Subcutaneous abdominal adipose tissue (tissue), 5 donors: ENCODE measurements around the gene ASAP2.
"Not testable (repeated sequence)": the region's sequence is repeated elsewhere in the genome, so short reads cannot be mapped to it uniquely, and the experiment has no call there.

ENCODE experiments used
- H3K27ac ChIP-seq: one replicate; pipeline ENCODE4 v1.7.0; 2013; ENCODE audit warnings: low read depth, mild to moderate bottlenecking, inconsistent platforms, low read length, moderate library complexity
- H3K27me3 ChIP-seq, 5 donors: one replicate each; pipeline ENCODE4 v1.7.0; 2013; ENCODE audit warnings: low read length in 5 of 5, inconsistent platforms in 1 of 5; ENCODE audit not compliant: control insufficient read depth in 5 of 5, insufficient read depth in 4 of 5
- H3K36me3 ChIP-seq, 5 donors: one replicate each; pipeline ENCODE4 v1.7.0; 2013; ENCODE audit warnings: low read length in 5 of 5; ENCODE audit not compliant: control insufficient read depth in 5 of 5, insufficient read depth in 5 of 5
- H3K4me1 ChIP-seq, 5 donors: one replicate each; pipeline ENCODE4 v1.7.0; 2013; ENCODE audit warnings: low read length in 5 of 5, mild to moderate bottlenecking in 3 of 5, moderate library complexity in 1 of 5; ENCODE audit not compliant: control insufficient read depth in 5 of 5, insufficient read depth in 5 of 5
- H3K4me3 ChIP-seq, 5 donors: one replicate each; pipeline ENCODE4 v1.7.0; 2013; ENCODE audit warnings: low read length in 5 of 5, low read depth in 1 of 5
- H3K9ac ChIP-seq, 5 donors: one replicate each; pipeline ENCODE4 v1.7.0; 2013; ENCODE audit warnings: low read length in 5 of 5, mild to moderate bottlenecking in 4 of 5, moderate library complexity in 3 of 5
- H3K9me3 ChIP-seq, 5 donors: one replicate each; pipeline ENCODE4 v1.7.0; 2013; ENCODE audit warnings: low read length in 5 of 5; ENCODE audit not compliant: control insufficient read depth in 5 of 5
- donor health status: healthy.
- donor health status: healthy.
- donor health status: healthy.
- donor health status: healthy.
- donor health status: healthy.

Gene ASAP2

DNA sequence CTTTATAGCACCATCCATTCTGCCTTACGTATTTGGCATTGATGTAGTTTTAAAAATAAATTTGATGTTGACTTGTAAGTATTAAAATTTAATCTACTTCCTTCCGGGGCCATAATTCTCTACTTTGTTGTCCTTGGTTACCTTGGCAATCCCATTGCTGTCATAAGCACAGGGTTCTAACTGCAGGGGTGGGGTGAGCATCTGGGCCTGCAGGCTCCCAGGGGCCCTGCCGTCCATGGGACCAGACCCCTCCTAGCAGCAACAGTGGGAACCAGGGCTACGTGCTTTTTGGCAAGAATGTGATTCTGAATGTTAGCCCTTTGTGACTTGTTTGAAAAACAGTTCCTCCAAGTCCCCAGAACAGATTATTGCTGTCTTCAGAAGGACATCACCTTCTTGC lies 4.9 kb downstream of the ASAP2 start:
- Histone ChIP-seq H3K9ac (peak overlapping the region in 1 of 5 donors; percentile 26), H3K27me3 (no peaks in the 10 kb centered on the region), H3K4me3 (no peak overlapping the region), H3K4me1 (peaks cover 10 to 53% (median 50%) of the 10 kb centered on the region in 5 donors), H3K27ac (peak overlapping the region; percentile 58), H3K9me3 (no peaks in the 10 kb centered on the region), H3K36me3 (peaks cover 0 to 4% (median 0%) of the 10 kb centered on the region in 5 donors)

DNA sequence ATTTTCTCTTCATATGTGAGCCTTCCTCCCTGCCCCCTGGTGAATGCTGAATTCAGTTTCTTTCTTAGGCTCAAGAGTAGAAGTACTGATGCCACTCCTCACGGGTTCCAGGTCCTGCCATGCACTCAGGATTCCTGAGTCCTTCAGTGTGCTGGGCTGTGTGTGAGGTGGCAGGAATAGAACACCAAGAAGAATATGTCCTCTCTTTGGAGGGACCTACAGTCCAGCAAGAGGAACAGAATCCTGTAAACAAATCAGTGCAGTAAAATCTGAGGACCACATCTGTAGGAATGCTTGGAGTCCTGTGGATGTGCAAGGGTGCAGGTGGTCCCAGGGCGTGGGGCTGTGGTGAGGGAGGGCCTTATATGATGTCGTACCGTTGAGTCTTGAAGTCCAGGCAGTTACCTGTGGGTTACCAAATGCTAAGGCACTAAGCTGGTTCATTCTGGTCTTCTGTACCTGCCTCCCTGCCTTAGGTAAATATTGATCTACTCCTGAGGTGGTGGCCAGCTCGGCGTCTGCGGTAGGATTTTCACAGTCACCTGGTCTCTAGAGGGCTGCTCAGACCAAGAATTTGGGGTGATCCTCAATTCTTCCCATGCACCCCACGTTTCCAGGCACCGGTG lies 5.5 kb downstream of the ASAP2 start:
- H3K27me3 ChIP-seq = no peaks in the 10 kb centered on the region
- H3K27ac ChIP-seq = peak overlapping the region; percentile 58
- H3K9ac ChIP-seq = peak overlapping the region in 1 of 5 donors; percentile 26
- peak overlapping the region in 1 of 5 donors; percentile 17 for H3K4me3 ChIP-seq
- H3K4me1 ChIP-seq = peaks cover 10 to 56% (median 55%) of the 10 kb centered on the region in 5 donors
- H3K9me3 ChIP-seq = no peaks in the 10 kb centered on the region
- peaks cover 0 to 4% (median 0%) of the 10 kb centered on the region in 5 donors for H3K36me3 ChIP-seq

DNA sequence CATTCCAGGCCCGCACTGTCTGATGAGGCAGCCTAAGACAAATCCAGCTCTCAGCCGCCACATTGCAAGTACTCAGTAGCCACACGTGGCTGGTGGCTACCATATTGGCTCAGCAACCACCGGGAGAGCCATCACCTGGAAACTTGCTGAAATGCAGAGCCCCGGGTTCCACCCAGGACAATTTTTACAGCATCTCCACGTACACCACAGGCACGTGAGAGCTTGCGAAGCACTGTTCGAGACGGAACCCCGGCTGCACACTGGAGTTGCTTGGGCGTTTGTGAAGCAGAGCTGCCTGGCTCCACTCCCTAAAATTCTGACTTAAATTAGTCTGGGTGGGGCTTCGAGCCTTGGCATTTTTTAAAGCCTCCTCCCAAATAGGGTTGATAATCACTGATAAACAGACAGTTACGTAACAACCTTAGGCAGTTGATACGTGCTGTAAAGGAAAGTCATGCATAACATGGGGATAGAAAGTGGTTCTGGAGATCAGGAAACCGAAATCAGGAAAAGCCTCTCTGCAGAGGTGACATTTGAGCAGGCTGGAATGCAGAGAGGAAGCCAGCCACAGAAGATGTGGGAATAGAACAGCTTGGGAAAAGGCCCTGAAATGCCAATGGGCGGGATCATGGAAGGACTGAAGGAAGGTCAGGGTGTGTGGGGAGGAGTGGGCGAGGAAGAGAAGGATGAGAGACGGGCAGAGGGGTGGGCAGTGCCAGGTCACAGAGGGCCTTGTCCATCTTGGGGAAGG lies 6.2 kb downstream of the ASAP2 start:
- no peaks in the 10 kb centered on the region for H3K9me3 ChIP-seq
- peak overlapping the region in 1 of 5 donors; percentile 17 for H3K4me3 ChIP-seq
- H3K9ac ChIP-seq = no peak overlapping the region
- peak overlapping the region; percentile 58 for H3K27ac ChIP-seq
- H3K36me3 ChIP-seq = peaks cover 0 to 4% (median 0%) of the 10 kb centered on the region in 5 donors
- H3K27me3 ChIP-seq = no peaks in the 10 kb centered on the region
- peaks cover 10 to 54% (median 52%) of the 10 kb centered on the region in 5 donors for H3K4me1 ChIP-seq

DNA sequence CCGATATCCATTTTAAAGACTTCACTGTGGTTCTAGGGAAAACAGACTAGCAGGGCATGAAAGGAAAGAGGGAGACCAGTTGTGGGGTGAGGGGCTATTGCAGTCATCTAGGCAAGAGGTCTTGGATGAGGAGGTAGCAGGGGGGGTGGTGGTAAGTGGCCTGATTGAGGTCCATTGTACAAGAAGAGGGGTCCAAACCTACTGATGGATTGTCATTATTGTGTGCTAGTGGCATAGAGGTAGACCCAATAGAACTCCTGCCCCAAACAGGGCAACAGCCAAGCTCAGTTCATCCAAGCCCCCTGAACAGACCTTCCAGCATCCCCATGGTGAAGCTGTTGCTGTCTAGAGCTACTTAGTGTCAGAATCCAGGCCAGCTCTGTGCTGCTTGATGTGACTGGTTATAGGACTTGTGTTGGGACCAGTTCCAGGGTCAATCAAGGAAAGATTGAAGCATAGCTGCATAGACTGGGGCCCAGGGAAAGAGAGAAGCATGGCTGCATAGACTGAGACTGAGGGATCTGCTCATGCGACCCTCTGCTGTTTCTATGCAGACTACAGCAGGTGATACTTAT lies 7.0 kb downstream of the ASAP2 start:
- H3K9me3 ChIP-seq = no peaks in the 10 kb centered on the region
- peaks cover 10 to 48% (median 46%) of the 10 kb centered on the region in 5 donors for H3K4me1 ChIP-seq
- H3K4me3 ChIP-seq = peak overlapping the region in 1 of 5 donors; percentile 17
- H3K9ac ChIP-seq = no peak overlapping the region
- H3K27me3 ChIP-seq = no peaks in the 10 kb centered on the region
- peak overlapping the region; percentile 58 for H3K27ac ChIP-seq
- H3K36me3 ChIP-seq = peaks cover 0 to 4% (median 0%) of the 10 kb centered on the region in 5 donors

DNA sequence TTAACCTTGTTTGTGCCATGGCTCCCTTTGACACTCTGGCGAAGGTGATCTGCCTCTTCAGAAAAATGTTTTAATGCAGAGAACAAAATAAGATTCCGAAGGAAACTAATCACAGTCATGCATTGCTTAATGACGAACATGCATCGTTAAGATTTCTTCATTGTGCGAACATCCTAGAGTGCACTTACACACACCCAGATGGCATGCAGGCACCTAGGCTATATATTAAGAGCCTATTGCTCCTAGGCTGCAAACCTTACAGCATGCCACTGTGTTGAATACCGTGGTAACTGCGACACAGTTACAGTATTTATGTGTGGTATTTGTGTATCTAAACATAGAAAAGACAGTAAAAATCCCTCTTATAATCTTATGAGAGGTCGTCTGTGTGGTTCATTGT lies 8.3 kb downstream of the ASAP2 start:
- Histone ChIP-seq H3K9me3 (no peaks in the 10 kb centered on the region), H3K9ac (no peak overlapping the region), H3K27me3 (no peaks in the 10 kb centered on the region), H3K36me3 (peaks cover 0 to 4% (median 0%) of the 10 kb centered on the region in 5 donors), H3K27ac (no peak overlapping the region), H3K4me3 (no peak overlapping the region), H3K4me1 (peaks cover 10 to 40% (median 39%) of the 10 kb centered on the region in 5 donors)

DNA sequence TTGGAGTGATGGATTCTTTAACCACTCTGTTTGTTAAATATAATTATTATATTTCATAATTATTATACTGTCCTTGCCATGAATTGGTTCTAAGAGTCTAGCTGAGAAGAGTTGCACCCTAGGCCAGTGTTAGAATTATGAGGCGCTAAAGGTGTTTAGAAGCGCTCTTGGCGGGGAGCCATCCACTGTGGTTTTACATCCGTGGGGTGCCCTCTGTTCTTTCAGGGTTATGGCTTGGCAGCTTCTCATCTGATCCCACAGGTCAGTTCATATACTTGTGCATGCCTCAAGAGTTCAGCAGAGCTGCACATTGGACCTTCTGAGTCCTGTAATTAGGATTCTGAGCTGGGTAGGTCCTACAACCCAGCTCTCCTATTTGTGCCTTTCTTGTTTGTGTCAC lies 9.1 kb downstream of the ASAP2 start:
- no peak overlapping the region for H3K4me3 ChIP-seq
- H3K27ac ChIP-seq = no peak overlapping the region
- H3K27me3 ChIP-seq = no peaks in the 10 kb centered on the region
- peaks cover 0 to 4% (median 0%) of the 10 kb centered on the region in 5 donors for H3K36me3 ChIP-seq
- no peaks in the 10 kb centered on the region for H3K9me3 ChIP-seq
- peaks cover 7 to 39% (median 35%) of the 10 kb centered on the region in 5 donors for H3K4me1 ChIP-seq
- H3K9ac ChIP-seq = no peak overlapping the region

DNA sequence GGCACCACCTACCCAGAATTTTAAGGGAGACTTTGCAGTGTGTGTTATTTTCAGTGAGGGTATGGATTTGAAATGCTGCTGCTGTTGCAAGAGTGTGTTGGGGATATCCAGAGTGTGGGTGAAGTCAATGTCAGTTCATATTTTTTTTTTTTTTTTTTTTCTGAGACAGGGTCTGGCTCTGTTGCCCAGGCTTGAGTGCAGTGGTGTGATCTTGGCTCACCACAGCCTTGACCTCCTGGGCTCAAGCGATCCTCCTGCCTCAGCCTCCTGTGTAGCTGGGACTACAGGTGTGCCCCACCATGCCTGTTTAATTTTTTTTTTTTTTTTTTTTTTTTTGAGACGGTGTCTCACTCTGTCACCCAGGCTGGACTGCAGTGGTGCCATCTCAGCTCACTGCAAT lies 9.5 kb downstream of the ASAP2 start:
- H3K9ac ChIP-seq, H3K27me3 ChIP-seq, H3K4me3 ChIP-seq, H3K27ac ChIP-seq, H3K36me3 ChIP-seq, H3K9me3 ChIP-seq: not testable (repeated sequence)
- peaks cover 7 to 39% (median 38%) of the 10 kb centered on the region in 5 donors for H3K4me1 ChIP-seq

DNA sequence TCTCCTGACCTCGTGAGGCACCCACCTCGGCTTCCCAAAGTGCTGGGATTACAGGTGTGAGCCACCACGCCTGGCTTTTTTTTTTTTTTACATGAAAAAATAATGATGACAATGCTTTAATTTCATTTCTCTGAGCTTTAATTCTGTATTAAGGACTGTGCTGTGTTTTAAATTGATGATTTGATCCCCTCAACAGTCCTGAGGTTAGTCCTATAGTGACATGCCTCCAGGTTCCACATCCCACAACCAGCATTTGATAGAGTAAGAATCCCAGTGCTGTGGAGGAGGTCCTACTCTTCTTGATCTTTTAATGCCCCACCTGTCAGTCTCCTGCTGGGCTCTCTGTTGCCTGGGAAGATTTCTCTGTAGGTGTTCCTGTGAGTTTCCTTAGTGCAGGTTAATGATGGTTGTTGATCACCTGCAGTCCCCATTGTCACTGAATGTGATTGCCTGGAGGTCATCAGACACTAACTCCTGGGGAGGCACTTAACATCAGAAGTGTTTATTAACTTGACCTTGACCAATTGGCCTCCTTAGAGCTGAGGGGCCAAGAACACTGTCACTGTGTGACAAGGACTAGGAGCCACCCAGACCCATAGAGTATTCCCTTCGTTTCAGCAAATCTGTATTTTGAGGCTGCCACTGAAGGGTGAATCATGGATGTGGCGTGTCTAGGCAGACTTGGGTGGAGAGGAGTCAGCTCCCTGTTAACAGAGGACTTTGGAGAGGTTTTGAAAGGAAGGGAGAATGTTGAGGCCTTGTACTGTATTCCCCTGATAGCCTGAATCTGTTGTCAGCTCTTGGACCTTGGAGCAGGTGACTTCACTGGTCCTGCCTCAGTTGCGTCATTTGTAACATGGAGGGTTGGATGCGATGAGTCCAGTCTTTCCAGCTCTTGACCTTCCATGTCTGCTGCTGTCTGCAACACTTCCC lies 11.5 kb downstream of the ASAP2 start:
- Histone ChIP-seq H3K9me3 (no peaks in the 10 kb centered on the region), H3K27ac (no peak overlapping the region), H3K4me1 (peaks cover 2 to 40% (median 35%) of the 10 kb centered on the region in 5 donors), H3K4me3 (no peak overlapping the region), H3K27me3 (no peaks in the 10 kb centered on the region), H3K36me3 (no peaks in the 10 kb centered on the region), H3K9ac (no peak overlapping the region)

DNA sequence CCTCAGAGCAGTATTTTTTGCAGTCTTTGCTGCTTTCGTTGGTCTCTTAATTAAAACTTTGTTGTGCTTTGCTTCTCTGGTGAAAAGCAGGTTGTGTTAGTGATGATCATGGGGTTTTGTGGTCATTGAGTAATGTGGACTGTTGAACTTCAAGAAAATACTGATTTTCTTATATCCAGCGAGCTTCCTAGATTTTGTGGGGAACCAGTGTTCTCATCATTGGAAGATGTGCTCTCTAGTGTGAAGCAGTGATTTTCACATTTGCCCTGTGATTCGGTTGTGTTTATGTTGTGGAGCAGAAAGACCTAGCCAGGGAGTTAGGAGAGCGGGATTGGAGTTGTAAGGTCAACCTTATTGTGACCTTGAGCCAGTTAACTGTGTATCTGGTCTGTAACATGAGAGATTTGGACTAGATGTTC lies 12.4 kb downstream of the ASAP2 start:
- H3K27me3 ChIP-seq = no peaks in the 10 kb centered on the region
- no peaks in the 10 kb centered on the region for H3K9me3 ChIP-seq
- no peak overlapping the region for H3K4me3 ChIP-seq
- no peak overlapping the region for H3K9ac ChIP-seq
- no peaks in the 10 kb centered on the region for H3K36me3 ChIP-seq
- no peak overlapping the region for H3K27ac ChIP-seq
- peaks cover 0 to 39% (median 33%) of the 10 kb centered on the region in 5 donors for H3K4me1 ChIP-seq
